Osteocyte (in vitro differentiated cells): Measurements from ENCODE around the gene ADAMTS3. TPM values are rescaled to one million over a fixed set of nuclear protein-coding genes. Genes with fewer than 3 reads are reported as not detected.

Source experiments
- DNase-seq: peaks from one replicate; pipeline ENCODE4 v3.0.0; 2021; ENCODE audit warnings: mixed read lengths; ENCODE audit not compliant: unreplicated experiment; ENCODE audit errors: extremely low spot score
- H3K27ac Mint-ChIP-seq: one replicate; pipeline ENCODE4 v1.8.0; 2021; ENCODE audit warnings: mild to moderate bottlenecking, mixed read lengths; ENCODE audit not compliant: unreplicated experiment
- H3K27me3 Mint-ChIP-seq: one replicate; pipeline ENCODE4 v1.8.0; 2021; ENCODE audit warnings: mixed read lengths; ENCODE audit not compliant: unreplicated experiment
- H3K36me3 Mint-ChIP-seq: one replicate; pipeline ENCODE4 v1.8.0; 2021; ENCODE audit warnings: mixed read lengths; ENCODE audit not compliant: unreplicated experiment
- H3K4me1 Mint-ChIP-seq: one replicate; pipeline ENCODE4 v1.8.0; 2021; ENCODE audit warnings: mixed read lengths; ENCODE audit not compliant: unreplicated experiment
- H3K4me3 Mint-ChIP-seq: one replicate; pipeline ENCODE4 v1.8.0; 2021; ENCODE audit warnings: mild to moderate bottlenecking, moderate library complexity, mixed read lengths; ENCODE audit not compliant: unreplicated experiment
- H3K9me3 Mint-ChIP-seq: one replicate; pipeline ENCODE4 v1.8.0; 2021; ENCODE audit warnings: mixed read lengths; ENCODE audit not compliant: unreplicated experiment
- total RNA-seq: library from RNA; stranded (reverse); gene quantifications from 2 replicates; pipeline ENCODE4 v1.2.1, GENCODE V29; 2021
- TF ChIP-seq, protein P1 (sequence below): fragments of 200-600 bp; sonication (generic); IDR thresholded peaks from 2 replicates; pipeline ENCODE4 v1.5.0; 2021; ENCODE audit warnings: antibody characterized with exemption, mild to moderate bottlenecking, moderate library complexity

ADAMTS3 gene
- total RNA-seq, 1 donor from 2014 or later, result 1.4 TPM

DNA sequence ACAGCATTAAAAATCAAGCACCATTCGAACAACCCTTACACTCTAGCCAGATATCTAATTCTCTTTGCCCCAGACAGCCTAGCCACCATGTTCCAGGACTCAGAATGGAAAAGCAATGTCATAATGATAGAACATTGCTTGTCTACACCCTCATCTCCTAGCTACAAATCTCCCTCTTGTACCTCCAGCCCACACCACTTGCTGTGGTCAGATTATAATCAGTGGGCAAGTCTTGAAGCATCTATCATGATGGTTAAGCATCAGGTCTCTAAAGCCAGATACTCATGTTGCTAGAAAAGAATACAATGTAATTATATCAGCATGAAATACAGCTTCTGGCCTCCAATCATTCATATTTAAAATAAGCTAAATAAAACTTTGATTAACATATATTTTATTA lies 268.9 kb downstream of the ADAMTS3 start:
- H3K36me3 Mint-ChIP-seq, result no peaks in the 10 kb centered on the region
- no peak overlapping the region for H3K27ac Mint-ChIP-seq
- no peak for DNase-seq
- H3K4me1 Mint-ChIP-seq, result peaks cover 4% of the 10 kb centered on the region
- no peak overlapping the region for H3K4me3 Mint-ChIP-seq
- H3K9me3 Mint-ChIP-seq, result no peaks in the 10 kb centered on the region
- TF ChIP-seq, protein P1, sequence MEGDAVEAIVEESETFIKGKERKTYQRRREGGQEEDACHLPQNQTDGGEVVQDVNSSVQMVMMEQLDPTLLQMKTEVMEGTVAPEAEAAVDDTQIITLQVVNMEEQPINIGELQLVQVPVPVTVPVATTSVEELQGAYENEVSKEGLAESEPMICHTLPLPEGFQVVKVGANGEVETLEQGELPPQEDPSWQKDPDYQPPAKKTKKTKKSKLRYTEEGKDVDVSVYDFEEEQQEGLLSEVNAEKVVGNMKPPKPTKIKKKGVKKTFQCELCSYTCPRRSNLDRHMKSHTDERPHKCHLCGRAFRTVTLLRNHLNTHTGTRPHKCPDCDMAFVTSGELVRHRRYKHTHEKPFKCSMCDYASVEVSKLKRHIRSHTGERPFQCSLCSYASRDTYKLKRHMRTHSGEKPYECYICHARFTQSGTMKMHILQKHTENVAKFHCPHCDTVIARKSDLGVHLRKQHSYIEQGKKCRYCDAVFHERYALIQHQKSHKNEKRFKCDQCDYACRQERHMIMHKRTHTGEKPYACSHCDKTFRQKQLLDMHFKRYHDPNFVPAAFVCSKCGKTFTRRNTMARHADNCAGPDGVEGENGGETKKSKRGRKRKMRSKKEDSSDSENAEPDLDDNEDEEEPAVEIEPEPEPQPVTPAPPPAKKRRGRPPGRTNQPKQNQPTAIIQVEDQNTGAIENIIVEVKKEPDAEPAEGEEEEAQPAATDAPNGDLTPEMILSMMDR, result no peak
- peaks cover under 1% of the 10 kb centered on the region for H3K27me3 Mint-ChIP-seq

DNA sequence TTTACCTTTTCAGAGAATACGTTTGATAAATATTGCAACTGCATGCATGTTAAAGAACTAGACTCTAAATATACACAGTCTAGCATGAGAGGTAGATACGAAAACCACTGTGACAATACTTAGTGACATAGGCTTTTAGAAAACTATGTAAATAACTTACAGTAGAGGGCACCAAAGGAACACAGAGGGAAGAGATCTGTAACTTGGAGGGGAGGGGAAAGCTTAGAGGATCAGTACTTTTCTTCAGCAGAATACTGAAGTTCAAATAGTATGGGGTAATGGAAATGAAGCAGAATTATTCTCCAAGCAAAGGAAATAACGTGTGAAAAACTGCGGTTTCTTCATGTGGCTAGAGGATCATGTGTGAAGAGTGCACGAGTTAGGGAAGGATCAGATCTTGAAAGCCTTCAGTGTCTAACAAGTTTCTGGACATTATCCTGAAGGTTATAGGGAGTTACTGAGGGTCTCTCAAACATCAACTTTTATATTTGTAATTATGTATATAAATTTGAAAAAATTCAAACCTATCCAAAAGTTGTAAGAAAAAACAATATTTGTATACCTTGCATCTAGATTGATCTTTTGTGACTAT lies 273.0 kb downstream of the ADAMTS3 start:
- Mint-ChIP-seq H3K4me3 (no peak overlapping the region), H3K4me1 (peaks cover 4% of the 10 kb centered on the region), H3K9me3 (no peaks in the 10 kb centered on the region), H3K36me3 (no peaks in the 10 kb centered on the region), H3K27ac (no peak overlapping the region), H3K27me3 (peaks cover 13% of the 10 kb centered on the region)
- DNase-seq, result no peak
- TF ChIP-seq, protein P1, result peak; percentile 82

DNA sequence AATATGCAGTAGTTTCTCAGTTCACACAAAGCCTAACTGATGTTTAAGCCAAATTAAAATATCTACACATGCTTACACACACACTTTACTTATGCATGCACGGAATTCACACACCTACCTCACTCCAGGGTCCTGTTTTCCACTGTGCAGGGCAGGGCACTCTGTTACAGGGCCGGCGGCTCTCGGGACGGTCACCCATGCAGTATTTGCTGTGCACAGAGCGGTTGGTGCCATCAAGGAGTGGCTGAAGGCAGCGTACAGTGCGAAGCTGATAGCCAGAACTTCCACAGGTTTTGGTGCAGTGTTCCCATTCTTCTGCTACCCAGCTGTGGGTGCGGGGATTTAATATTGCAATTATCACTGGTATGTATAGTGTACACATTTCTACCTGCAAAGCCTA lies 278.3 kb downstream of the ADAMTS3 start:
- Mint-ChIP-seq H3K9me3 (no peaks in the 10 kb centered on the region), H3K27ac (no peak overlapping the region), H3K27me3 (peaks cover 16% of the 10 kb centered on the region), H3K4me3 (no peak overlapping the region), H3K36me3 (no peaks in the 10 kb centered on the region), H3K4me1 (no peaks in the 10 kb centered on the region)
- DNase-seq, result no peak
- TF ChIP-seq, protein P1, result no peak

DNA sequence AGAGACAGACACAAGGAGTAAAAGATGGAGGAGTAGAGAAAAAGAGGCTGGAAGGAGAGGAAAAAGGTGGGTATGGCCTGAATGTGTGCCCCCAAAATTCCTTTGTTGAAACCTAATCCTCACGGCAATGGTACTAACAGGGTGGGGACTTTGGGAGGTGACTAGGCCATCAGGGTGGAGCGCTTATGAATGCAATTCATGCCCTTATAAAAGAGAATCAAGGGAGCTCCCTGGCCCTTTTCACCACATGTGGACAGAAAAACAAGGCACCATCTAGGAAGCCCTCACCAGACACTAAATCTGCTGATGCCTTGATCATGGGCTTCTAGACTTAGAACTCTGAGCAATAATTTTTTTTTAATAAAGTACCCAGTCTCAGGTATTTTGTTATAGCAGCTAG lies 282.1 kb downstream of the ADAMTS3 start:
- Mint-ChIP-seq H3K4me1 (no peaks in the 10 kb centered on the region), H3K4me3 (no peak overlapping the region), H3K36me3 (no peaks in the 10 kb centered on the region), H3K27ac (no peak overlapping the region), H3K27me3 (peaks cover 3% of the 10 kb centered on the region), H3K9me3 (no peaks in the 10 kb centered on the region)
- TF ChIP-seq, protein P1, result no peak
- no peak for DNase-seq

DNA sequence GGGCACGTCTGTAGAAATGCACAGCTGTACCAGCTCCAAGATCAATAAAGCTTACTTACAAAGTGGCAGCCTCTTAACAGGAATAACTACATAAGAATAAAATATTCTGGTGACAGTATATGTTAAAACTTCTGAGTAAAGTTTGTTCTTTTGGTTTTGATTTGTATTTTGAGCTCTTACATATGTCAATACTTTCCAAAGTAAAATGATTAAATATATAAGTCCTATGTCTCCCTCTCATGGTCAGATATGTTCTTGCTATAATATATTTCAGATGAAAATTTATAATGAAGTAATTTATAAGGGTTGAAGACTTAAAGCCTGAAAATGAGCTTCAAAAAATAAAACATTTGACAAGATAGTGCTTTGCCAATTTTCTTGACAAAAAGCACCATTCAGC lies 282.8 kb downstream of the ADAMTS3 start:
- Mint-ChIP-seq H3K27ac (no peak overlapping the region), H3K4me1 (no peaks in the 10 kb centered on the region), H3K4me3 (no peak overlapping the region), H3K27me3 (peaks cover 3% of the 10 kb centered on the region), H3K36me3 (no peaks in the 10 kb centered on the region), H3K9me3 (no peaks in the 10 kb centered on the region)
- TF ChIP-seq, protein P1, result peak; percentile 40
- no peak for DNase-seq
